OCI-LY1 (cell line): ENCODE results near the gene DPP4.

Experiments
- H2AFZ ChIP-seq: fragments of 200-600 bp; sonication (generic), shearing (Covaris generic); 2 replicates; pipeline ENCODE4 v1.6.0; 2014; ENCODE audit warnings: antibody characterized with exemption, mild to moderate bottlenecking, low read length
- H3F3A ChIP-seq: fragments of 200-600 bp; sonication (generic), shearing (Covaris generic); 2 replicates; pipeline ENCODE4 v1.6.0; 2014; ENCODE audit warnings: mild to moderate bottlenecking, antibody characterized with exemption, low read length, moderate library complexity; ENCODE audit not compliant: insufficient read depth
- H3K27ac ChIP-seq: fragments of 200-600 bp; sonication (generic); 2 replicates; pipeline ENCODE4 v1.5.1; 2014; ENCODE audit warnings: low read length, mixed run types, mild to moderate bottlenecking, low read depth; ENCODE audit not compliant: poor library complexity, severe bottlenecking
- H3K27me3 ChIP-seq: fragments of 200-600 bp; sonication (generic); 2 replicates; pipeline ENCODE4 v1.6.0; 2014; ENCODE audit warnings: antibody characterized with exemption, mild to moderate bottlenecking, low read length, moderate library complexity; ENCODE audit not compliant: insufficient read depth
- H3K36me3 ChIP-seq: fragments of 200-600 bp; sonication (generic); 2 replicates; pipeline ENCODE4 v1.6.1; 2014; ENCODE audit warnings: mild to moderate bottlenecking, antibody characterized with exemption, low read length, moderate library complexity, mixed read lengths; ENCODE audit not compliant: insufficient read depth
- H3K4me1 ChIP-seq: fragments of 200-600 bp; sonication (generic); 2 replicates; pipeline ENCODE4 v1.5.1; 2014; ENCODE audit warnings: mild to moderate bottlenecking, low read length, moderate library complexity; ENCODE audit not compliant: insufficient read depth, severe bottlenecking
- H3K4me2 ChIP-seq: fragments of 200-600 bp; sonication (generic), shearing (Covaris generic); 2 replicates; pipeline ENCODE4 v1.6.1; 2014; ENCODE audit warnings: low read length
- H3K4me3 ChIP-seq: fragments of 200-600 bp; sonication (generic); 2 replicates; pipeline ENCODE4 v1.5.1; 2014; ENCODE audit warnings: low read length, low read depth, mild to moderate bottlenecking, mixed read lengths; ENCODE audit not compliant: poor library complexity, severe bottlenecking
- H3K79me2 ChIP-seq: fragments of 200-600 bp; shearing (Covaris generic); 2 replicates; pipeline ENCODE4 v1.6.1; 2016; ENCODE audit warnings: mixed run types, low read length, mixed read lengths; ENCODE audit not compliant: insufficient read depth
- H3K9ac ChIP-seq: fragments of 200-600 bp; sonication (generic), shearing (Covaris generic); 2 replicates; pipeline ENCODE4 v1.6.1; 2014; ENCODE audit warnings: mild to moderate bottlenecking, low read length, mixed read lengths
- H3K9me2 ChIP-seq: fragments of 200-600 bp; sonication (generic), shearing (Covaris generic); 2 replicates; pipeline ENCODE4 v1.6.1; 2014; ENCODE audit warnings: low read depth, mild to moderate bottlenecking, low read length, mixed read lengths
- H3K9me3 ChIP-seq: fragments of 200-600 bp; shearing (Covaris generic); 2 replicates; pipeline ENCODE4 v1.6.1; 2014; ENCODE audit warnings: low read length, mixed read lengths
- H4K20me1 ChIP-seq: fragments of 200-600 bp; sonication (generic), shearing (Covaris generic); 2 replicates; pipeline ENCODE4 v1.6.0; 2016; ENCODE audit warnings: mild to moderate bottlenecking, low read length; ENCODE audit not compliant: insufficient read depth
- CTCF ChIP-seq: fragments of 200-600 bp; sonication (generic), shearing (Covaris generic); IDR thresholded peaks from 2 replicates; pipeline ENCODE4 v1.5.1; 2017; ENCODE audit warnings: mild to moderate bottlenecking, antibody characterized with exemption, low read length, moderate library complexity, mixed read lengths
- EZH2 ChIP-seq: fragments of 200-600 bp; sonication (generic), shearing (Covaris generic); IDR thresholded peaks from 2 replicates; pipeline ENCODE4 v1.8.0; 2017; ENCODE audit warnings: borderline replicate concordance, mixed run types, mild to moderate bottlenecking, antibody characterized with exemption, low read length, moderate library complexity, mixed read lengths

Gene DPP4

GRCh38 chr2:161990741-161991140, 83.3 kb downstream of the DPP4 start:
- Histone ChIP-seq H3K9me3 (no peaks in the 10 kb centered on the region), H3K27ac (no peak overlapping the region), H3K9me2 (no peaks in the 10 kb centered on the region), H3K4me1 (no peaks in the 10 kb centered on the region), H3K79me2 (no peaks in the 10 kb centered on the region), H3K4me3 (no peak overlapping the region), H3K9ac (no peak overlapping the region), H3F3A (no peaks in the 10 kb centered on the region), H3K4me2 (no peak overlapping the region), H3K36me3 (no peaks in the 10 kb centered on the region), H4K20me1 (no peaks in the 10 kb centered on the region), H3K27me3 (no peaks in the 10 kb centered on the region), H2AFZ (no peak overlapping the region)
- TF ChIP-seq EZH2 (no peak), CTCF (no peak)

GRCh38 chr2:161990036-161990435, 84.0 kb downstream of the DPP4 start:
- TF ChIP-seq EZH2 (no peak), CTCF (no peak)
- Histone ChIP-seq H3K4me1 (no peaks in the 10 kb centered on the region), H2AFZ (no peak overlapping the region), H3K9me2 (no peaks in the 10 kb centered on the region), H3K9ac (no peak overlapping the region), H3K36me3 (no peaks in the 10 kb centered on the region), H3F3A (no peaks in the 10 kb centered on the region), H3K9me3 (no peaks in the 10 kb centered on the region), H3K4me3 (no peak overlapping the region), H3K79me2 (no peaks in the 10 kb centered on the region), H3K4me2 (no peak overlapping the region), H4K20me1 (no peaks in the 10 kb centered on the region), H3K27me3 (no peaks in the 10 kb centered on the region), H3K27ac (no peak overlapping the region)

- H3K79me2 ChIP-seq = no peaks in the 10 kb centered on the region
- H3K9ac ChIP-seq = no peak overlapping the region
- H2AFZ ChIP-seq = no peak overlapping the region
- H4K20me1 ChIP-seq = no peaks in the 10 kb centered on the region
- H3F3A ChIP-seq = no peaks in the 10 kb centered on the region
- H3K27me3 ChIP-seq = no peaks in the 10 kb centered on the region
- H3K27ac ChIP-seq = no peak overlapping the region
- H3K9me3 ChIP-seq = no peaks in the 10 kb centered on the region
- H3K4me1 ChIP-seq = no peaks in the 10 kb centered on the region
- TF ChIP-seq CTCF (peak; percentile 33; the same call in 1 of the 2 replicates), EZH2 (no peak)
- H3K9me2 ChIP-seq = no peaks in the 10 kb centered on the region
- no peak overlapping the region for H3K4me2 ChIP-seq
- no peak overlapping the region for H3K4me3 ChIP-seq
- H3K36me3 ChIP-seq = no peaks in the 10 kb centered on the region
These were observed 85.4 kb downstream of the DPP4 start for GRCh38 chr2:161988589-161988988.
